A673 (cell line): Measurements from ENCODE around the gene NMT1.

Experiments
- EZH2 ChIP-seq: fragments of 200-600 bp; sonication (generic); IDR thresholded peaks from 2 replicates; pipeline ENCODE4 v1.6.1; 2017; ENCODE audit warnings: borderline replicate concordance, low read depth, mild to moderate bottlenecking, mixed read lengths, antibody characterized with exemption, low read length; ENCODE audit not compliant: poor library complexity, severe bottlenecking
- TF ChIP-seq, protein P1 (sequence below): fragments of 300-800, 200-600 bp; sonication (generic); conservative IDR thresholded peaks from 2 replicates; pipeline ENCODE4 v1.5.1; 2017; ENCODE audit warnings: low read depth, mild to moderate bottlenecking, antibody characterized with exemption, low read length, moderate library complexity, mixed read lengths

DNA sequence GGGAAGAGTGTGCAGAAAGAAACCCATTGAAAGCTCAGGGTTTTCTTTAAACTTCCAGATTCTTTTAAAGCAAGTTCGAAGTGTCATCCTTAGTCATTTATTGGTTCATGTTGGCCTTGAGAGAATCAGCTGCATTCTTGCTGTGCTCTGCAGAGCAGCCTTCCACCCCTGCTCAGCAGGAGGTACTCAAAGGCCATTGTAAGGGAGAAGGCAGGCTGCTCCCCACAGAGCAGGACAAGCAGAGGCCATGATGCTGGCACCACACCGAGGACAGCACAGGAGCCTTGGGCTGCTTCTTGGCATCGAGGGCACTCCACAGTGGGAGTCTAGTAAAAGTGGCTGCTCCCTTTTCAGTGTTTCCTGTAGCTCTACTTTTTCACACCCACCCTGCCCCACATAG, 29.6 kb downstream of the NMT1 start:
- TF ChIP-seq, protein P1, sequence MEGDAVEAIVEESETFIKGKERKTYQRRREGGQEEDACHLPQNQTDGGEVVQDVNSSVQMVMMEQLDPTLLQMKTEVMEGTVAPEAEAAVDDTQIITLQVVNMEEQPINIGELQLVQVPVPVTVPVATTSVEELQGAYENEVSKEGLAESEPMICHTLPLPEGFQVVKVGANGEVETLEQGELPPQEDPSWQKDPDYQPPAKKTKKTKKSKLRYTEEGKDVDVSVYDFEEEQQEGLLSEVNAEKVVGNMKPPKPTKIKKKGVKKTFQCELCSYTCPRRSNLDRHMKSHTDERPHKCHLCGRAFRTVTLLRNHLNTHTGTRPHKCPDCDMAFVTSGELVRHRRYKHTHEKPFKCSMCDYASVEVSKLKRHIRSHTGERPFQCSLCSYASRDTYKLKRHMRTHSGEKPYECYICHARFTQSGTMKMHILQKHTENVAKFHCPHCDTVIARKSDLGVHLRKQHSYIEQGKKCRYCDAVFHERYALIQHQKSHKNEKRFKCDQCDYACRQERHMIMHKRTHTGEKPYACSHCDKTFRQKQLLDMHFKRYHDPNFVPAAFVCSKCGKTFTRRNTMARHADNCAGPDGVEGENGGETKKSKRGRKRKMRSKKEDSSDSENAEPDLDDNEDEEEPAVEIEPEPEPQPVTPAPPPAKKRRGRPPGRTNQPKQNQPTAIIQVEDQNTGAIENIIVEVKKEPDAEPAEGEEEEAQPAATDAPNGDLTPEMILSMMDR: no peak
- TF ChIP-seq EZH2: no peak
